Neuronal stem cell (in vitro differentiated cells): Measurements from ENCODE around the gene RAD9A.

Experiments used
- DNase-seq: peaks from one replicate; pipeline ENCODE4 v3.0.0-alpha.2; 2013; ENCODE audit warnings: low spot score
- H2AFZ ChIP-seq: one replicate; pipeline ENCODE4 v1.6.1; 2013; ENCODE audit warnings: mild to moderate bottlenecking, low read length, inconsistent platforms
- H2AK5ac ChIP-seq: 2 replicates; pipeline ENCODE4 v1.6.1; 2013; ENCODE audit warnings: low read depth, mild to moderate bottlenecking, inconsistent platforms, low read length, moderate library complexity, mixed read lengths
- H2BK120ac ChIP-seq: 2 replicates; pipeline ENCODE4 v1.6.1; 2013; ENCODE audit warnings: low read depth, mild to moderate bottlenecking, inconsistent platforms, low read length, moderate library complexity, mixed read lengths
- H2BK12ac ChIP-seq: one replicate; pipeline ENCODE4 v1.6.1; 2013; ENCODE audit warnings: low read length, inconsistent platforms
- H2BK15ac ChIP-seq: 2 replicates; pipeline ENCODE4 v1.6.1; 2013; ENCODE audit warnings: mild to moderate bottlenecking, low read length, inconsistent platforms, mixed read lengths
- H2BK5ac ChIP-seq: one replicate; pipeline ENCODE4 v1.6.1; 2013; ENCODE audit warnings: inconsistent platforms, mild to moderate bottlenecking, low read length, moderate library complexity
- H3K14ac ChIP-seq: one replicate; pipeline ENCODE4 v1.6.1; 2013; ENCODE audit warnings: low read length, inconsistent platforms
- H3K18ac ChIP-seq: 2 replicates; pipeline ENCODE4 v1.6.1; 2013; ENCODE audit warnings: low read length, inconsistent platforms
- H3K23ac ChIP-seq: 2 replicates; pipeline ENCODE4 v1.6.1; 2013; ENCODE audit warnings: low read depth, mild to moderate bottlenecking, mixed read lengths, low read length, inconsistent platforms; ENCODE audit not compliant: poor library complexity
- H3K27ac ChIP-seq: replicated peaks from 3 replicates; pipeline ENCODE4 v1.5.1; 2013; ENCODE audit warnings: low read length, inconsistent platforms
- H3K27me3 ChIP-seq, 3 experiments: 2 replicates each; pipeline ENCODE4 v1.6.1; 2013; ENCODE audit warnings: low read length in 3 of 3, mild to moderate bottlenecking in 2 of 3, inconsistent platforms in 1 of 3, low read depth in 1 of 3, mixed read lengths in 1 of 3, moderate library complexity in 1 of 3; ENCODE audit not compliant: control insufficient read depth in 3 of 3, insufficient read depth in 3 of 3
- H3K36me3 ChIP-seq, 2 donors: replicated peaks in 1 of 2; 2 replicates each; pipeline ENCODE4 v1.6.1; 2013; ENCODE audit warnings: low read length in 2 of 2; ENCODE audit not compliant: control insufficient read depth in 2 of 2, insufficient read depth in 2 of 2
- H3K4ac ChIP-seq: 2 replicates; pipeline ENCODE4 v1.6.1; 2013; ENCODE audit warnings: inconsistent platforms, mild to moderate bottlenecking, low read length, moderate library complexity
- H3K4me1 ChIP-seq, 2 donors: 1 replicate in 1 of 2; 2 replicates in 1 of 2; pipeline ENCODE4 v1.6.1; 2013; ENCODE audit warnings: low read length in 2 of 2, low read depth in 1 of 2; ENCODE audit not compliant: control insufficient read depth in 2 of 2, insufficient read depth in 1 of 2
- H3K4me2 ChIP-seq: one replicate; pipeline ENCODE4 v1.6.1; 2013; ENCODE audit warnings: mild to moderate bottlenecking, low read length, inconsistent platforms; ENCODE audit not compliant: insufficient read depth, poor library complexity, severe bottlenecking
- H3K4me3 ChIP-seq, 2 donors: 2 replicates each; pipeline ENCODE4 v1.5.1; 2013; ENCODE audit warnings: low read length in 2 of 2, mild to moderate bottlenecking in 2 of 2, inconsistent platforms in 1 of 2, moderate library complexity in 1 of 2
- H3K79me1 ChIP-seq: one replicate; pipeline ENCODE4 v1.6.1; 2013; ENCODE audit warnings: low read depth, mild to moderate bottlenecking, inconsistent platforms, low read length, moderate library complexity
- H3K9ac ChIP-seq: one replicate; pipeline ENCODE4 v1.6.1; 2013; ENCODE audit warnings: mild to moderate bottlenecking, low read depth, low read length, inconsistent platforms; ENCODE audit not compliant: poor library complexity
- H3K9me3 ChIP-seq, 2 donors: replicated peaks in 1 of 2; 2 replicates each; pipeline versions ENCODE3 to v1.6.1; 2013; ENCODE audit warnings: low read length in 2 of 2, mild to moderate bottlenecking in 2 of 2, inconsistent platforms in 1 of 2, low read depth in 1 of 2, mixed read lengths in 1 of 2, moderate library complexity in 1 of 2; ENCODE audit not compliant: control insufficient read depth in 2 of 2, insufficient read depth in 1 of 2
- H4K8ac ChIP-seq: one replicate; pipeline ENCODE4 v1.6.1; 2013; ENCODE audit warnings: low read depth, mild to moderate bottlenecking, inconsistent platforms, low read length, moderate library complexity
- H4K91ac ChIP-seq: one replicate; pipeline ENCODE4 v1.6.1; 2013; ENCODE audit warnings: low read length, low read depth, mild to moderate bottlenecking, inconsistent platforms; ENCODE audit not compliant: poor library complexity
- WGBS, 2 donors: extraction: QIAGEN DNeasy Blood & Tissue Kit; methylation state at CpG; one replicate each; pipeline ENCODE4 v1.1.7; 2013; ENCODE audit warnings: missing lambda C conversion rate in 2 of 2, mixed read lengths in 1 of 2; ENCODE audit not compliant: insufficient read length in 2 of 2, insufficient replicate concordance in 1 of 2; ENCODE audit errors: extremely low coverage in 2 of 2; 5-methylcytosine and 5-hydroxymethylcytosine counted together

Gene RAD9A

GRCh38 chr11:67382276-67383136, 9.3 kb upstream of the RAD9A start:
- Histone ChIP-seq H3K27me3 (peaks cover 0 to 1% (median 0%) of the 10 kb centered on the region in 3 experiments), H3K14ac (no peak overlapping the region), H2BK120ac (no peak overlapping the region), H3K27ac (no peak overlapping the region), H3K9me3 (no peaks in the 10 kb centered on the region), H3K4ac (no peak overlapping the region), H4K8ac (no peak overlapping the region), H2AK5ac (no peak overlapping the region), H3K79me1 (no peaks in the 10 kb centered on the region), H3K9ac (peak overlapping the region; percentile 67), H2BK12ac (no peak overlapping the region), H2BK15ac (no peak overlapping the region), H3K4me2 (no peak overlapping the region), H2AFZ (peak overlapping the region; percentile 47), H4K91ac (no peak overlapping the region), H3K36me3 (no peaks in the 10 kb centered on the region), H3K23ac (no peak overlapping the region), H3K18ac (no peak overlapping the region), H2BK5ac (no peak overlapping the region), H3K4me3 (no peak overlapping the region), H3K4me1 (peaks cover 3 to 10% of the 10 kb centered on the region in 2 donors)
- WGBS, 2 donors = no CpG with 5 or more reads among the region's 16 CpGs
- peak; percentile 75 for DNase-seq

- Histone ChIP-seq H3K23ac (no peak overlapping the region), H2BK15ac (no peak overlapping the region), H3K4me3 (no peak overlapping the region), H3K36me3 (no peaks in the 10 kb centered on the region), H3K27me3 (no peaks in the 10 kb centered on the region), H3K9ac (no peak overlapping the region), H4K8ac (no peak overlapping the region), H3K14ac (no peak overlapping the region), H2BK5ac (no peak overlapping the region), H3K4me2 (no peak overlapping the region), H2AFZ (no peak overlapping the region), H2BK120ac (no peak overlapping the region), H3K4me1 (no peaks in the 10 kb centered on the region), H3K9me3 (no peaks in the 10 kb centered on the region), H3K18ac (no peak overlapping the region), H3K27ac (no peak overlapping the region), H2AK5ac (no peak overlapping the region), H3K79me1 (no peaks in the 10 kb centered on the region), H3K4ac (no peak overlapping the region), H4K91ac (no peak overlapping the region), H2BK12ac (no peak overlapping the region)
- no CpG with 5 or more reads among the region's 3 CpGs for WGBS, 2 donors
- DNase-seq = no peak
Measured at GRCh38 chr11:67384851-67385366, 6.9 kb upstream of the RAD9A start.

GRCh38 chr11:67387069-67387468, 4.7 kb upstream of the RAD9A start:
- H3K36me3 ChIP-seq = no peaks in the 10 kb centered on the region
- H2BK5ac ChIP-seq = no peak overlapping the region
- H3K14ac ChIP-seq = no peak overlapping the region
- no peak overlapping the region for H2BK120ac ChIP-seq
- no peaks in the 10 kb centered on the region for H3K9me3 ChIP-seq
- no peak overlapping the region for H2BK15ac ChIP-seq
- no peak overlapping the region for H2BK12ac ChIP-seq
- H3K27me3 ChIP-seq = no peaks in the 10 kb centered on the region
- no peak overlapping the region for H3K4me3 ChIP-seq
- peak overlapping the region; percentile 17 for H3K23ac ChIP-seq
- H3K9ac ChIP-seq = no peak overlapping the region
- H3K4me2 ChIP-seq = no peak overlapping the region
- H3K4ac ChIP-seq = no peak overlapping the region
- no CpG with 5 or more reads among the region's 9 CpGs for WGBS, 2 donors
- H3K27ac ChIP-seq = no peak overlapping the region
- H2AK5ac ChIP-seq = no peak overlapping the region
- no peak overlapping the region for H3K18ac ChIP-seq
- no peak overlapping the region for H4K8ac ChIP-seq
- no peak overlapping the region for H4K91ac ChIP-seq
- H2AFZ ChIP-seq = no peak overlapping the region
- DNase-seq = no peak
- no peaks in the 10 kb centered on the region for H3K4me1 ChIP-seq
- peaks cover 2% of the 10 kb centered on the region for H3K79me1 ChIP-seq

- H4K91ac ChIP-seq = no peak overlapping the region
- H3K27ac ChIP-seq = no peak overlapping the region
- no peaks in the 10 kb centered on the region for H3K9me3 ChIP-seq
- no peak overlapping the region for H3K4me2 ChIP-seq
- H3K9ac ChIP-seq = peak overlapping the region; percentile 56
- no peak overlapping the region for H2BK15ac ChIP-seq
- no peak overlapping the region for H4K8ac ChIP-seq
- no peak overlapping the region for H2BK5ac ChIP-seq
- no peaks in the 10 kb centered on the region for H3K27me3 ChIP-seq
- no peak overlapping the region for H2AFZ ChIP-seq
- H3K23ac ChIP-seq = no peak overlapping the region
- H3K4me3 ChIP-seq = no peak overlapping the region
- H3K18ac ChIP-seq = no peak overlapping the region
- no peak overlapping the region for H2BK120ac ChIP-seq
- H2AK5ac ChIP-seq = no peak overlapping the region
- H3K36me3 ChIP-seq = no peaks in the 10 kb centered on the region
- H3K4ac ChIP-seq = no peak overlapping the region
- no peak overlapping the region for H2BK12ac ChIP-seq
- no CpG with 5 or more reads among the region's 6 CpGs for WGBS, 2 donors
- H3K14ac ChIP-seq = no peak overlapping the region
- peaks cover 5% of the 10 kb centered on the region for H3K79me1 ChIP-seq
- DNase-seq = no peak
- H3K4me1 ChIP-seq = peaks cover 2 to 3% of the 10 kb centered on the region in 2 donors
Measured at GRCh38 chr11:67387518-67387917, 4.3 kb upstream of the RAD9A start.
